Activated CD4-positive, CD25-positive, alpha-beta regulatory T cell (primary cell): ENCODE measurements around the gene PAOX.
"Not testable (repeated sequence)": the region's sequence is repeated elsewhere in the genome, so short reads cannot be mapped to it uniquely, and the experiment has no call there.

Experiments used
- DNase-seq, 4 experiments: peaks; one replicate each; lab custom pipeline; 2025; lab: John Stamatoyannopoulos, UW

Gene PAOX

GRCh38 chr10:133405844-133406527 is 26.9 kb downstream of the PAOX start:
- DNase-seq = no peak

GRCh38 chr10:133411523-133412380 is 32.7 kb downstream of the PAOX start:
- no peak for DNase-seq

- no peak for DNase-seq
Observed at GRCh38 chr10:133412381-133412711, 33.3 kb downstream of the PAOX start.

- not testable (repeated sequence) for DNase-seq
Observed at GRCh38 chr10:133414401-133414800, 35.3 kb downstream of the PAOX start.

GRCh38 chr10:133415752-133416151 is 36.7 kb downstream of the PAOX start:
- DNase-seq = no peak

- DNase-seq = no peak
Observed at GRCh38 chr10:133418289-133418993, 39.4 kb downstream of the PAOX start.

- no peak for DNase-seq
Observed at GRCh38 chr10:133419211-133419950, 40.3 kb downstream of the PAOX start.

GRCh38 chr10:133420028-133420427 is 41.0 kb downstream of the PAOX start:
- DNase-seq = no peak

GRCh38 chr10:133420579-133420978 is 41.5 kb downstream of the PAOX start:
- no peak for DNase-seq

GRCh38 chr10:133421336-133422222 is 42.5 kb downstream of the PAOX start:
- no peak for DNase-seq

GRCh38 chr10:133422223-133422806 is 43.3 kb downstream of the PAOX start:
- DNase-seq = no peak

- DNase-seq = no peak
Observed at GRCh38 chr10:133422807-133423771, 44.0 kb downstream of the PAOX start.

- not testable (repeated sequence) for DNase-seq
Observed at GRCh38 chr10:133424102-133424501, 45.0 kb downstream of the PAOX start.

GRCh38 chr10:133424601-133425000 is 45.5 kb downstream of the PAOX start, which contains the start of gene SPRN:
TSS of gene SPRN (minus strand) at chr10:133424625. CDS start at chr10:133423681, 944 bp downstream.
- DNase-seq = not testable (repeated sequence)

- not testable (repeated sequence) for DNase-seq
Observed at GRCh38 chr10:133429571-133429970, 50.5 kb downstream of the PAOX start.

GRCh38 chr10:133431888-133432613 is 53.0 kb downstream of the PAOX start:
- not testable (repeated sequence) for DNase-seq

GRCh38 chr10:133432789-133433188 is 53.7 kb downstream of the PAOX start:
- not testable (repeated sequence) for DNase-seq

- DNase-seq = no peak
Observed at GRCh38 chr10:133438711-133439273, 59.7 kb downstream of the PAOX start.
